K562 (cell line): ENCODE data around the gene PRAMEF12. TPM values are rescaled to one million over a fixed set of nuclear protein-coding genes. Genes with fewer than 3 reads are reported as not detected.

ENCODE experiments used
- ATAC-seq: fragments of 200-7000 bp; cut with Tn5 transposase; 3 replicates; pipeline ENCODE4 v1.9.1; 2020; ENCODE audit warnings: moderate library complexity
- BruUV-seq: library from RNA; stranded (reverse); fragments of 400-500 nt; replicated peaks from 2 replicates; lab custom pipeline; 2021; lab: Mats Ljungman, UMichigan
- CTCF ChIA-PET: fragments of 300-600 bp; formaldehyde crosslinking; extraction: SDS; loops from one replicate; lab custom pipeline; 2021; ENCODE audit warnings: low intra/inter-chr PET ratio; lab: Yijun Ruan, JAX
- POLR2A ChIA-PET: fragments of 300-600, 350-650 bp; sonication (Branson Sonifier 250); formaldehyde crosslinking; extraction: SDS; loops from one replicate; lab custom pipeline; 2021; ENCODE audit warnings: antibody characterized with exemption, inconsistent platforms; lab: Yijun Ruan, JAX
- DNase-seq, 4 experiments: peaks; one replicate each; pipeline versions ENCODE4 v3.0.0 to v3.0.0-alpha.2; 2011 to 2018; ENCODE audit warnings: low spot score in 3 of 4, mixed read lengths in 3 of 4; ENCODE audit errors: extremely low read depth in 1 of 4
- FAIRE-seq: peaks from 2 replicates; lab custom pipeline; 2011; peaks lifted over from hg19 to GRCh38; lab: Jason Lieb, UNC
- H2AFZ ChIP-seq: 2 replicates; pipeline ENCODE4 v1.6.0; 2011; ENCODE audit warnings: low read depth, low read length, control low read depth, inconsistent platforms
- H3K27ac ChIP-seq: fragments of 200-600 bp; 3 replicates; pipeline ENCODE4 v1.8.0; 2011; ENCODE audit warnings: low read depth, mild to moderate bottlenecking, control low read depth, inconsistent platforms, low read length, moderate library complexity, mixed read lengths; ENCODE audit errors: extremely low read depth
- H3K27me3 ChIP-seq, 2 experiments: fragments of 300-600 bp in 1 of 2; 2 replicates in 1 of 2; 3 replicates in 1 of 2; pipeline versions ENCODE4 v1.6.0 to v1.8.0; 2011; ENCODE audit warnings: inconsistent platforms in 2 of 2, low read length in 2 of 2, mild to moderate bottlenecking in 1 of 2, mixed read lengths in 1 of 2, moderate library complexity in 1 of 2; ENCODE audit not compliant: control insufficient read depth in 2 of 2, insufficient read depth in 2 of 2
- H3K36me3 ChIP-seq: fragments of 300-600 bp; 3 replicates; pipeline ENCODE4 v1.8.0; 2011; ENCODE audit warnings: mild to moderate bottlenecking, low read length, inconsistent platforms; ENCODE audit not compliant: control insufficient read depth, insufficient read depth
- H3K4me1 ChIP-seq, 2 experiments: fragments of 200-600 bp in 1 of 2; replicated peaks in 1 of 2; 2 replicates in 1 of 2; 3 replicates in 1 of 2; pipeline versions ENCODE4 v1.5.1 to v1.8.0; 2011; ENCODE audit warnings: inconsistent platforms in 2 of 2, low read length in 2 of 2, mild to moderate bottlenecking in 1 of 2, mixed read lengths in 1 of 2, moderate library complexity in 1 of 2; ENCODE audit not compliant: control insufficient read depth in 2 of 2, insufficient read depth in 2 of 2
- H3K4me2 ChIP-seq: 2 replicates; pipeline ENCODE4 v1.6.1; 2011; ENCODE audit warnings: low read length, control low read depth, inconsistent platforms, mixed read lengths; ENCODE audit not compliant: insufficient read depth
- H3K4me3 ChIP-seq: fragments of 200-600 bp; sonication (generic), shearing (Covaris generic); 2 replicates; pipeline ENCODE4 v1.5.1; 2016; ENCODE audit warnings: control low read depth, inconsistent platforms
- H3K79me2 ChIP-seq: fragments of 200-600 bp; 3 replicates; pipeline ENCODE4 v1.8.0; 2011; ENCODE audit warnings: low read length, inconsistent platforms; ENCODE audit not compliant: control insufficient read depth, insufficient read depth
- H3K9ac ChIP-seq, 2 experiments: 2 replicates each; pipeline versions ENCODE4 v1.6.0 to v1.6.1; 2011; ENCODE audit warnings: low read depth in 2 of 2, low read length in 2 of 2, control low read depth in 1 of 2, inconsistent platforms in 1 of 2, mild to moderate bottlenecking in 1 of 2, mixed read lengths in 1 of 2; ENCODE audit not compliant: insufficient read depth in 1 of 2
- H3K9me1 ChIP-seq: one replicate; pipeline ENCODE4 v1.6.0; 2011; ENCODE audit warnings: inconsistent platforms, mild to moderate bottlenecking, low read length, moderate library complexity; ENCODE audit not compliant: control insufficient read depth, insufficient read depth
- H3K9me3 ChIP-seq: replicated peaks from 2 replicates; pipeline ENCODE4 v1.5.1; 2011; ENCODE audit warnings: low read depth, low read length, inconsistent platforms; ENCODE audit not compliant: control insufficient read depth, insufficient read depth
- H4K20me1 ChIP-seq: replicated peaks from 2 replicates; pipeline ENCODE4 v1.6.1; 2011; ENCODE audit warnings: low read length, inconsistent platforms, mixed read lengths; ENCODE audit not compliant: control insufficient read depth, insufficient read depth
- ARNT ChIP-seq, 2 experiments: fragments of 450-650 bp; IDR thresholded peaks; 2 replicates each; pipeline ENCODE4 v1.6.1; 2016; ENCODE audit warnings: mild to moderate bottlenecking in 1 of 2
- CBX8 ChIP-seq: fragments of 200-600 bp; sonication (generic); IDR thresholded peaks from 2 replicates; pipeline ENCODE4 v1.6.1; 2012; ENCODE audit warnings: borderline replicate concordance, mixed run types, low read depth, mild to moderate bottlenecking, moderate library complexity, mixed read lengths, low read length, control low read depth, inconsistent platforms; ENCODE audit not compliant: poor library complexity, severe bottlenecking; ENCODE audit errors: extremely low read depth
- CGGBP1 ChIP-seq: fragments of 250-450 bp; sonication (Bioruptor Pico); IDR thresholded peaks from 2 replicates; pipeline ENCODE4 v1.9.0; 2021; ENCODE audit warnings: mild to moderate bottlenecking
- ETV5 ChIP-seq: sonication (generic); formaldehyde crosslinking; IDR thresholded peaks from 2 replicates; pipeline ENCODE4 v1.4.0; 2020; ENCODE audit warnings: low read depth, mild to moderate bottlenecking, missing genetic modification reagents
- KDM2B ChIP-seq: fragments of 250-450 bp; sonication (Bioruptor Pico); IDR thresholded peaks from 2 replicates; pipeline ENCODE4 v1.8.0; 2021; ENCODE audit warnings: mild to moderate bottlenecking, moderate library complexity
- NBN ChIP-seq: fragments of 450-650 bp; IDR thresholded peaks from 2 replicates; pipeline ENCODE4 v1.6.1; 2016; ENCODE audit warnings: low read depth, mild to moderate bottlenecking
- TAF1 ChIP-seq: IDR thresholded peaks from 2 replicates; pipeline ENCODE4 v1.6.1; 2011; ENCODE audit warnings: mild to moderate bottlenecking, low read length, moderate library complexity; ENCODE audit not compliant: insufficient read depth, control insufficient read depth, severe bottlenecking; ENCODE audit errors: extremely low read depth
- ZFP1 ChIP-seq: fragments of 450-650 bp; formaldehyde crosslinking; IDR thresholded peaks from 2 replicates; pipeline ENCODE4 v1.4.0; 2020; ENCODE audit warnings: mild to moderate bottlenecking, mixed read lengths
- ZNF121 ChIP-seq: sonication (generic); formaldehyde crosslinking; conservative IDR thresholded peaks from 2 replicates; pipeline ENCODE4 v1.8.0; 2022; ENCODE audit warnings: missing genetic modification reagents
- ZNF3 ChIP-seq: fragments of 250-450 bp; sonication (Bioruptor Pico); IDR thresholded peaks from 2 replicates; pipeline ENCODE4 v1.5.0; 2021; ENCODE audit warnings: mild to moderate bottlenecking, moderate library complexity
- ZNF830 ChIP-seq: fragments of 250-450 bp; sonication (Bioruptor Pico); IDR thresholded peaks from 2 replicates; pipeline ENCODE4 v1.5.0; 2021; ENCODE audit warnings: mild to moderate bottlenecking
- WGBS: fragments of 100-300 bp; shearing (Covaris generic); methylation state at CpG from one replicate; pipeline ENCODE4 v1.1.6; 2016; ENCODE audit warnings: low coverage, mixed read lengths; ENCODE audit not compliant: insufficient coverage; ENCODE audit errors: missing lambda C conversion rate; 5-methylcytosine and 5-hydroxymethylcytosine counted together
- in situ Hi-C: fragments of 300-500 bp; cut with MboI; formaldehyde crosslinking; loops from 4 replicates; pipeline ENCODE4 v1.15.0; 2018; ENCODE audit warnings: inconsistent platforms, mixed read lengths
- intact Hi-C: fragments of 100-400 bp; cut with micrococcal nuclease; formaldehyde crosslinking; loops from 2 replicates; pipeline ENCODE4 v1.14.2; 2022
- polyA plus RNA-seq, 8 experiments: library from polyadenylated mRNA; depleted of rRNA in 4 of 8; stranded (reverse) in 5 of 8; unstranded in 3 of 8; fragments of >200 nt; fragmentation: Nextera tagmentation in 2 of 8; fragmentation: Illumina TruSeq in 1 of 8; extraction: Ambion mirVana in 2 of 8; extraction: Trizol in 1 of 8; gene quantifications; 2 replicates each; pipeline versions ENCODE4 v1.2.1 to v1.2.3, GENCODE V29; 2011 to 2014; ENCODE audit warnings: inconsistent platforms in 1 of 8, missing spikeins in 1 of 8
- total RNA-seq, 7 experiments: library from RNA; depleted of rRNA in 6 of 7; stranded (reverse); fragments of >200 nt in 6 of 7; fragmentation: Illumina TruSeq in 2 of 7; extraction: Trizol in 2 of 7; gene quantifications; 2 replicates each; pipeline versions ENCODE4 v1.2.1 to v1.2.3, GENCODE V29; 2011 to 2021; ENCODE audit warnings: low replicate concordance in 1 of 7
- TF ChIP-seq, protein P1 (sequence below): sonication (generic); formaldehyde crosslinking; IDR thresholded peaks from 2 replicates; pipeline ENCODE4 v1.8.1; 2022; ENCODE audit warnings: missing genetic modification reagents
- TF ChIP-seq, protein P2 (sequence below): IDR thresholded peaks from 2 replicates; pipeline ENCODE4 v1.6.1; 2016; ENCODE audit warnings: missing genetic modification characterization, missing compliant biosample characterization
- TF ChIP-seq, protein P3 (sequence below): fragments of 250-450 bp; sonication (Bioruptor Pico); IDR thresholded peaks from 2 replicates; pipeline ENCODE4 v1.8.0; 2022; ENCODE audit warnings: inconsistent platforms, mild to moderate bottlenecking, moderate library complexity, borderline replicate concordance
- TF ChIP-seq, protein P4 (sequence below): fragments of 250-450 bp; sonication (Bioruptor Pico); IDR thresholded peaks from 2 replicates; pipeline ENCODE4 v1.4.0; 2020; ENCODE audit warnings: mild to moderate bottlenecking, moderate library complexity, borderline replicate concordance

Gene PRAMEF12
- total and polyA plus RNA-seq, 9 of the 15 experiments (the other 6 are each of a cell fraction or from before 2014, with no cell fraction given), result not detected

GRCh38 chr1:12741946-12742345 is 31.6 kb upstream of the PRAMEF12 start:
- FAIRE-seq (no peak), DNase-seq (no peak), ATAC-seq (no peak)
- H2AFZ ChIP-seq, result no peak overlapping the region
- no peaks in the 10 kb centered on the region for H3K9me1 ChIP-seq
- H3K27ac ChIP-seq, result no peak overlapping the region
- H3K4me2 ChIP-seq, result no peak overlapping the region
- H4K20me1 ChIP-seq, result no peaks in the 10 kb centered on the region
- in situ Hi-C loops (no loop called here), intact Hi-C loops (no loop called here)
- POLR2A ChIA-PET, result interaction anchor here (0.5 to 0.7 kb wide), 2 partner anchors 12 to 55 kb away, joined by 3 read pairs; no protein-coding TSS in a partner anchor
- no peaks in the 10 kb centered on the region; a peak in 1 of 5 replicates for H3K4me1 ChIP-seq
- H3K9me3 ChIP-seq, result no peaks in the 10 kb centered on the region
- WGBS, result 19% methylated on average over 3 of the region's 3 CpGs
- H3K9ac ChIP-seq, result no peak overlapping the region
- TF ChIP-seq ZFP1 (CRISPR knock-in tag) (no peak), ETV5 (no peak), ARNT (IDR thresholded peaks at IDR 0.05) (no peak), ZNF830 (CRISPR knock-in tag) (no peak), TAF1 (no peak), ZNF3 (CRISPR knock-in tag) (no peak), CBX8 (no peak), NBN (no peak), KDM2B (CRISPR knock-in tag) (no peak), CGGBP1 (CRISPR knock-in tag) (no peak), ZNF121 (CRISPR knock-in tag) (no peak)
- TF ChIP-seq, protein P1, sequence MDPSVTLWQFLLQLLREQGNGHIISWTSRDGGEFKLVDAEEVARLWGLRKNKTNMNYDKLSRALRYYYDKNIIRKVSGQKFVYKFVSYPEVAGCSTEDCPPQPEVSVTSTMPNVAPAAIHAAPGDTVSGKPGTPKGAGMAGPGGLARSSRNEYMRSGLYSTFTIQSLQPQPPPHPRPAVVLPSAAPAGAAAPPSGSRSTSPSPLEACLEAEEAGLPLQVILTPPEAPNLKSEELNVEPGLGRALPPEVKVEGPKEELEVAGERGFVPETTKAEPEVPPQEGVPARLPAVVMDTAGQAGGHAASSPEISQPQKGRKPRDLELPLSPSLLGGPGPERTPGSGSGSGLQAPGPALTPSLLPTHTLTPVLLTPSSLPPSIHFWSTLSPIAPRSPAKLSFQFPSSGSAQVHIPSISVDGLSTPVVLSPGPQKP (CRISPR knock-in tag), result no peak
- TF ChIP-seq, protein P2, sequence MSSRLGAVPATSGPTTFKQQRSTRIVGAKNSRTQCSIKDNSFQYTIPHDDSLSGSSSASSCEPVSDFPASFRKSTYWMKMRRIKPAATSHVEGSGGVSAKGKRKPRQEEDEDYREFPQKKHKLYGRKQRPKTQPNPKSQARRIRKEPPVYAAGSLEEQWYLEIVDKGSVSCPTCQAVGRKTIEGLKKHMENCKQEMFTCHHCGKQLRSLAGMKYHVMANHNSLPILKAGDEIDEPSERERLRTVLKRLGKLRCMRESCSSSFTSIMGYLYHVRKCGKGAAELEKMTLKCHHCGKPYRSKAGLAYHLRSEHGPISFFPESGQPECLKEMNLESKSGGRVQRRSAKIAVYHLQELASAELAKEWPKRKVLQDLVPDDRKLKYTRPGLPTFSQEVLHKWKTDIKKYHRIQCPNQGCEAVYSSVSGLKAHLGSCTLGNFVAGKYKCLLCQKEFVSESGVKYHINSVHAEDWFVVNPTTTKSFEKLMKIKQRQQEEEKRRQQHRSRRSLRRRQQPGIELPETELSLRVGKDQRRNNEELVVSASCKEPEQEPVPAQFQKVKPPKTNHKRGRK (tag), result no peak
- TF ChIP-seq, protein P3, sequence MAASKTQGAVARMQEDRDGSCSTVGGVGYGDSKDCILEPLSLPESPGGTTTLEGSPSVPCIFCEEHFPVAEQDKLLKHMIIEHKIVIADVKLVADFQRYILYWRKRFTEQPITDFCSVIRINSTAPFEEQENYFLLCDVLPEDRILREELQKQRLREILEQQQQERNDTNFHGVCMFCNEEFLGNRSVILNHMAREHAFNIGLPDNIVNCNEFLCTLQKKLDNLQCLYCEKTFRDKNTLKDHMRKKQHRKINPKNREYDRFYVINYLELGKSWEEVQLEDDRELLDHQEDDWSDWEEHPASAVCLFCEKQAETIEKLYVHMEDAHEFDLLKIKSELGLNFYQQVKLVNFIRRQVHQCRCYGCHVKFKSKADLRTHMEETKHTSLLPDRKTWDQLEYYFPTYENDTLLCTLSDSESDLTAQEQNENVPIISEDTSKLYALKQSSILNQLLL (CRISPR knock-in tag), result no peak
- TF ChIP-seq, protein P4, sequence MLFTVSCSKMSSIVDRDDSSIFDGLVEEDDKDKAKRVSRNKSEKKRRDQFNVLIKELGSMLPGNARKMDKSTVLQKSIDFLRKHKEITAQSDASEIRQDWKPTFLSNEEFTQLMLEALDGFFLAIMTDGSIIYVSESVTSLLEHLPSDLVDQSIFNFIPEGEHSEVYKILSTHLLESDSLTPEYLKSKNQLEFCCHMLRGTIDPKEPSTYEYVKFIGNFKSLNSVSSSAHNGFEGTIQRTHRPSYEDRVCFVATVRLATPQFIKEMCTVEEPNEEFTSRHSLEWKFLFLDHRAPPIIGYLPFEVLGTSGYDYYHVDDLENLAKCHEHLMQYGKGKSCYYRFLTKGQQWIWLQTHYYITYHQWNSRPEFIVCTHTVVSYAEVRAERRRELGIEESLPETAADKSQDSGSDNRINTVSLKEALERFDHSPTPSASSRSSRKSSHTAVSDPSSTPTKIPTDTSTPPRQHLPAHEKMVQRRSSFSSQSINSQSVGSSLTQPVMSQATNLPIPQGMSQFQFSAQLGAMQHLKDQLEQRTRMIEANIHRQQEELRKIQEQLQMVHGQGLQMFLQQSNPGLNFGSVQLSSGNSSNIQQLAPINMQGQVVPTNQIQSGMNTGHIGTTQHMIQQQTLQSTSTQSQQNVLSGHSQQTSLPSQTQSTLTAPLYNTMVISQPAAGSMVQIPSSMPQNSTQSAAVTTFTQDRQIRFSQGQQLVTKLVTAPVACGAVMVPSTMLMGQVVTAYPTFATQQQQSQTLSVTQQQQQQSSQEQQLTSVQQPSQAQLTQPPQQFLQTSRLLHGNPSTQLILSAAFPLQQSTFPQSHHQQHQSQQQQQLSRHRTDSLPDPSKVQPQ (CRISPR knock-in tag), result no peak
- H3K79me2 ChIP-seq, result no peaks in the 10 kb centered on the region
- CTCF ChIA-PET, result no interaction called here
- H3K36me3 ChIP-seq, result no peaks in the 10 kb centered on the region
- H3K27me3 ChIP-seq, result no peaks in the 10 kb centered on the region
- BruUV-seq, result no TSS peak
- H3K4me3 ChIP-seq, result no peak overlapping the region
